Esophagus squamous epithelium (tissue), 4 donors: ENCODE data around the gene RPS2.

ENCODE experiments used
- CTCF ChIP-seq, 6 experiments: fragments of 450-650 bp in 4 of 6; fragments of 200-600 bp in 2 of 6; sonication (generic) in 2 of 6; IDR thresholded peaks; one replicate each; pipeline ENCODE4 v1.5.1; 2016 to 2019; ENCODE audit warnings: antibody characterized with exemption in 6 of 6, mild to moderate bottlenecking in 4 of 6, moderate library complexity in 4 of 6
- POLR2A ChIP-seq, 4 donors: fragments of 450-650 bp; IDR thresholded peaks; one replicate each; pipeline ENCODE4 v1.6.1; 2017; ENCODE audit warnings: antibody characterized with exemption in 4 of 4, mild to moderate bottlenecking in 4 of 4, moderate library complexity in 3 of 4

GRCh38 chr16:1913327-1914083 is 51.1 kb downstream of the RPS2 start:
- TF ChIP-seq CTCF (IDR thresholded peaks at IDR 0.05), result no peak
- peak in 2 of 4 donors; percentile 12 to 19 for TF ChIP-seq POLR2A (IDR thresholded peaks at IDR 0.05)
